K562 (cell line): ENCODE data around the gene MAGIX. TPM values are rescaled to one million over a fixed set of nuclear protein-coding genes. Genes with fewer than 3 reads are reported as not detected.

Experiments
- DEAF1 ChIP-seq: fragments of 450-650 bp; formaldehyde crosslinking; IDR thresholded peaks from 2 replicates; pipeline ENCODE4 v1.4.0; 2020; ENCODE audit warnings: mild to moderate bottlenecking, moderate library complexity
- DIDO1 ChIP-seq: fragments of 450-650 bp; IDR thresholded peaks from 2 replicates; pipeline ENCODE4 v1.6.1; 2016; ENCODE audit warnings: low read depth, missing biosample characterization, missing genetic modification characterization
- ETS2 ChIP-seq: IDR thresholded peaks from 2 replicates; pipeline ENCODE4 v1.6.1; 2016; ENCODE audit warnings: borderline replicate concordance, missing genetic modification characterization, mild to moderate bottlenecking, moderate library complexity, missing compliant biosample characterization; ENCODE audit not compliant: poor library complexity, severe bottlenecking
- GABPB1 ChIP-seq: sonication (generic); formaldehyde crosslinking; IDR thresholded peaks from 2 replicates; pipeline ENCODE4 v1.8.0; 2022; ENCODE audit warnings: mild to moderate bottlenecking, missing genetic modification reagents
- HMG20A ChIP-seq: fragments of 450-650 bp; formaldehyde crosslinking; conservative IDR thresholded peaks from 2 replicates; pipeline ENCODE4 v1.4.0; 2020; ENCODE audit warnings: mild to moderate bottlenecking, mixed read lengths
- MAZ ChIP-seq, 2 experiments: fragments of 450-650 bp in 1 of 2; sonication (generic) in 1 of 2; formaldehyde crosslinking; IDR thresholded peaks in 1 of 2; conservative IDR thresholded peaks in 1 of 2; 2 replicates each; pipeline versions ENCODE4 v1.4.0 to v1.5.0; 2020; ENCODE audit warnings: mild to moderate bottlenecking in 1 of 2, missing genetic modification reagents in 1 of 2
- NBN ChIP-seq: fragments of 450-650 bp; IDR thresholded peaks from 2 replicates; pipeline ENCODE4 v1.6.1; 2016; ENCODE audit warnings: low read depth, mild to moderate bottlenecking
- NEUROD1 ChIP-seq: fragments of 150-350 bp; IDR thresholded peaks from 2 replicates; pipeline ENCODE4 v1.6.1; 2014; ENCODE audit warnings: borderline replicate concordance, low read length, low read depth; ENCODE audit not compliant: partially characterized antibody
- NUFIP1 ChIP-seq: fragments of 450-650 bp; IDR thresholded peaks from 2 replicates; pipeline ENCODE4 v1.6.1; 2018; ENCODE audit not compliant: partially characterized antibody
- POLR2A ChIP-seq: fragments of 450-650 bp; conservative IDR thresholded peaks from 2 replicates; pipeline ENCODE4 v1.6.1; 2016
- POLR2AphosphoS2 ChIP-seq: IDR thresholded peaks from 2 replicates; pipeline ENCODE4 v1.6.1; 2012; ENCODE audit warnings: low read length, improper control_type of control experiment
- RHOXF2B ChIP-seq: fragments of 250-450 bp; sonication (Bioruptor Pico); conservative IDR thresholded peaks from 2 replicates; pipeline ENCODE4 v1.5.1; 2021
- SIX5 ChIP-seq, 2 experiments: IDR thresholded peaks; 2 replicates each; pipeline ENCODE4 v1.6.1; 2011; ENCODE audit warnings: low read length in 2 of 2, borderline replicate concordance in 1 of 2, low read depth in 1 of 2, mild to moderate bottlenecking in 1 of 2, moderate library complexity in 1 of 2; ENCODE audit not compliant: insufficient read depth in 1 of 2
- SNRNP70 ChIP-seq: fragments of 200-400 bp; formaldehyde crosslinking; optimal IDR thresholded peaks from 2 replicates; pipeline ENCODE3; 2017; ENCODE audit warnings: low read depth, low read length
- THAP12 ChIP-seq: fragments of 250-450 bp; sonication (Bioruptor Pico); IDR thresholded peaks from 2 replicates; pipeline ENCODE4 v1.9.0; 2021; ENCODE audit warnings: mild to moderate bottlenecking, inconsistent platforms
- TOE1 ChIP-seq, 2 experiments: fragments of 450-650 bp in 1 of 2; sonication (generic) in 1 of 2; formaldehyde crosslinking in 1 of 2; IDR thresholded peaks; 2 replicates each; pipeline versions ENCODE4 v1.7.1 to v1.8.0; 2016 to 2022; ENCODE audit warnings: borderline replicate concordance in 2 of 2, mild to moderate bottlenecking in 2 of 2, antibody characterized with exemption in 1 of 2, inconsistent platforms in 1 of 2, low read depth in 1 of 2, missing genetic modification reagents in 1 of 2, moderate library complexity in 1 of 2
- TRIM28 ChIP-seq: fragments of 450-650 bp; IDR thresholded peaks from 2 replicates; pipeline ENCODE4 v1.6.1; 2017
- ZNF174 ChIP-seq: fragments of 250-450 bp; sonication (Bioruptor Pico); IDR thresholded peaks from 2 replicates; pipeline ENCODE4 v1.4.0; 2020; ENCODE audit warnings: mild to moderate bottlenecking
- ZNF561 ChIP-seq: fragments of 450-650 bp; formaldehyde crosslinking; conservative IDR thresholded peaks from 2 replicates; pipeline ENCODE4 v1.4.0; 2020; ENCODE audit warnings: mild to moderate bottlenecking, moderate library complexity
- ZNF740 ChIP-seq, 3 experiments: fragments of 200-800 bp in 1 of 3; sonication (Bioruptor generic) in 1 of 3; sonication (generic) in 1 of 3; formaldehyde crosslinking in 1 of 3; IDR thresholded peaks; 2 replicates each; pipeline versions ENCODE4 v1.6.1 to v1.8.0; 2016 to 2022; ENCODE audit warnings: mild to moderate bottlenecking in 2 of 3, missing compliant biosample characterization in 2 of 3, missing genetic modification characterization in 2 of 3, missing genetic modification reagents in 1 of 3
- polyA plus RNA-seq, 8 experiments: library from polyadenylated mRNA; depleted of rRNA in 4 of 8; stranded (reverse) in 5 of 8; unstranded in 3 of 8; fragments of >200 nt; fragmentation: Nextera tagmentation in 2 of 8; fragmentation: Illumina TruSeq in 1 of 8; extraction: Ambion mirVana in 2 of 8; extraction: Trizol in 1 of 8; gene quantifications; 2 replicates each; pipeline versions ENCODE4 v1.2.1 to v1.2.3, GENCODE V29; 2011 to 2014; ENCODE audit warnings: inconsistent platforms in 1 of 8, missing spikeins in 1 of 8
- total RNA-seq, 7 experiments: library from RNA; depleted of rRNA in 6 of 7; stranded (reverse); fragments of >200 nt in 6 of 7; fragmentation: Illumina TruSeq in 2 of 7; extraction: Trizol in 2 of 7; gene quantifications; 2 replicates each; pipeline versions ENCODE4 v1.2.1 to v1.2.3, GENCODE V29; 2011 to 2021; ENCODE audit warnings: low replicate concordance in 1 of 7
- TF ChIP-seq, protein P1 (sequence below): fragments of 450-650 bp; formaldehyde crosslinking; IDR thresholded peaks from 2 replicates; pipeline ENCODE4 v1.4.0; 2022; ENCODE audit warnings: missing genetic modification characterization

MAGIX gene
- total and polyA plus RNA-seq, 9 of the 15 experiments (the other 6 are each of a cell fraction or from before 2014, with no cell fraction given): 0.08 to 3.5 (median 0.47) TPM

DNA sequence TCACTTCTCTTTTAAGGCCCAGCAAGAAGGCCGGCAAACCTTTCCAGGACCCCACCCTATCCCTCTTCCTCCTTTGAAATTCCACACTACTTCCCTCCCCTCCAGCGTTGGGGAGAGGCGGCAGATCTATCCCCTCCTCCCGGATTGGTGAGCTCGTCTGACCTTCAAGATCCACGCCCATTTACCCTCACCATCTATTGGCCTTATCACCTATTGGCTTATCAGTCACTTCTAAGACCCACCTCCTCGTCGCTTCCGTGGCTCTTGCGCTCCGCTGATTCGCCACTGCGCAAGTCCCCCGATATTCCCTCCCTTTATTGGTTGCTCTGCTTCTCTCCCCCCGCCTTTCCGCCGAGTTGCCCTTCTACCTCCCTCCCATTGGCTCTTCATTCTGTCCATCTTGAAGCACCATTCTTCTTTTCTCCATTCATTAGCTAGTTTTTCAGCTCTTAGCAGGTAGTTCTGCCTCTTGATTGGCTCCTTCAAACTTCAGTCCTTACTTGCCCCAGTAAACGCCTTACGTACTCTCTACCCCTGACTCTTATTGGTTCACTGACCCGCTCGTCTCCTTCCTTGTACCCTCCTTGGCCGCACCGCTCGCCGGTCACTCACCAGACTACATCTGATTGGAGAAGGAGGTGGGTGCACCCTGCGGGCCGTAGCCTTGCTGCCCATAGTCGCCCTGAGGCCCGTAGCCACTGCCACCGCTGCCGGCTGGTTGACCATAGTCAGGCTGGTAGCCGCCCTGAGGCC lies 28.4 kb downstream of the MAGIX start (continued):
- TF ChIP-seq TOE1 (IDR thresholded peaks at IDR 0.05; ENCODE audit: borderline replicate concordance): no peak
- no peak for TF ChIP-seq TOE1 (CRISPR knock-in tag; IDR thresholded peaks at IDR 0.05; ENCODE audit: borderline replicate concordance, low read depth)
- no peak for TF ChIP-seq NUFIP1
- TF ChIP-seq, protein P1, sequence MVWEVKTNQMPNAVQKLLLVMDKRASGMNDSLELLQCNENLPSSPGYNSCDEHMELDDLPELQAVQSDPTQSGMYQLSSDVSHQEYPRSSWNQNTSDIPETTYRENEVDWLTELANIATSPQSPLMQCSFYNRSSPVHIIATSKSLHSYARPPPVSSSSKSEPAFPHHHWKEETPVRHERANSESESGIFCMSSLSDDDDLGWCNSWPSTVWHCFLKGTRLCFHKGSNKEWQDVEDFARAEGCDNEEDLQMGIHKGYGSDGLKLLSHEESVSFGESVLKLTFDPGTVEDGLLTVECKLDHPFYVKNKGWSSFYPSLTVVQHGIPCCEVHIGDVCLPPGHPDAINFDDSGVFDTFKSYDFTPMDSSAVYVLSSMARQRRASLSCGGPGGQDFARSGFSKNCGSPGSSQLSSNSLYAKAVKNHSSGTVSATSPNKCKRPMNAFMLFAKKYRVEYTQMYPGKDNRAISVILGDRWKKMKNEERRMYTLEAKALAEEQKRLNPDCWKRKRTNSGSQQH (CRISPR knock-in tag): no peak
- TF ChIP-seq MAZ (CRISPR knock-in tag; conservative IDR thresholded peaks at IDR 0.05 in 1 of 2, IDR thresholded peaks at IDR 0.05 in 1 of 2): no peak
- no peak for TF ChIP-seq NBN
- TF ChIP-seq GABPB1: peak; percentile 68; the same call in 1 of the 2 replicates
- TF ChIP-seq ZNF174 (CRISPR knock-in tag): no peak
- no peak for TF ChIP-seq SIX5 (IDR thresholded peaks at IDR 0.05; ENCODE audit: borderline replicate concordance in 1 of 2, insufficient read depth in 1 of 2, low read depth in 1 of 2, low read length in 2 of 2)
- no peak for TF ChIP-seq DIDO1 (tag)
- TF ChIP-seq ZNF740 (CRISPR knock-in tag; IDR thresholded peaks at IDR 0.05): 0 out of 2 replicates have a peak, but pooled peaks have one; percentile 19
- TF ChIP-seq ZNF740 (tag; IDR thresholded peaks at IDR 0.05): no peak
- TF ChIP-seq DEAF1: no peak
- no peak for TF ChIP-seq ZNF561 (CRISPR knock-in tag)
- peak; percentile 97 for TF ChIP-seq NEUROD1
- no peak for TF ChIP-seq RHOXF2B (CRISPR knock-in tag)
- TF ChIP-seq TRIM28: no peak
- TF ChIP-seq THAP12 (CRISPR knock-in tag): peak; percentile 50; the same call in 1 of the 2 replicates
- no peak for TF ChIP-seq SNRNP70
- TF ChIP-seq POLR2A: peak; percentile 80; the same call in 1 of the 2 replicates
- no peak for TF ChIP-seq HMG20A (CRISPR knock-in tag)
- TF ChIP-seq ETS2 (tag): no peak
- no peak for TF ChIP-seq POLR2AphosphoS2
